HCT116 (cell line): ENCODE results near the gene HCN4. TPM values are rescaled to one million over a fixed set of nuclear protein-coding genes. Genes with fewer than 3 reads are reported as not detected.
A peak's percentile ranks its signal among the peaks of the same experiment; 100 is the strongest.

Experiments used
- ATAC-seq: fragments of 200-7000 bp; cut with Tn5 transposase; 2 replicates; pipeline ENCODE4 v1.9.1; 2020; ENCODE audit warnings: mild to moderate bottlenecking, moderate library complexity
- BruUV-seq: library from RNA; stranded (reverse); fragments of 400-500 nt; replicated peaks from 2 replicates; lab custom pipeline; 2021; lab: Mats Ljungman, UMichigan
- CTCF ChIA-PET: fragments of 300-600 bp; sonication (Branson Sonifier 250); formaldehyde crosslinking; loops from one replicate; lab custom pipeline; 2021; ENCODE audit warnings: antibody characterized with exemption; lab: Charles Lee
- POLR2A ChIA-PET: fragments of 300-600, 350-600 bp; sonication (Branson Sonifier 250); formaldehyde crosslinking; loops from one replicate; lab custom pipeline; 2021; ENCODE audit warnings: antibody characterized with exemption; lab: Charles Lee
- RAD21 ChIA-PET, 2 experiments: fragments of 300-600 bp; sonication (Branson Sonifier 250); formaldehyde crosslinking; loops; one replicate each; lab custom pipeline; 2023; ENCODE audit warnings: low total read pairs in 2 of 2; ENCODE audit not compliant: uncharacterized antibody in 2 of 2, unreplicated experiment in 2 of 2, low non-redundant PET in 1 of 2; lab: Charles Lee
- DNase-seq: peaks from one replicate; pipeline ENCODE4 v3.0.0-alpha.2; 2010; ENCODE audit warnings: low read depth, low spot score
- H2AFZ ChIP-seq: fragments of 200-600 bp; shearing (Covaris generic), sonication (generic); 2 replicates; pipeline ENCODE4 v1.6.1; 2017; ENCODE audit warnings: low read depth, mixed run types, mixed read lengths, antibody characterized with exemption, low read length; ENCODE audit not compliant: poor library complexity, severe bottlenecking
- H3K27ac ChIP-seq: 2 replicates; pipeline ENCODE4 v1.5.1; 2012; ENCODE audit warnings: low read depth, low read length
- H3K27me3 ChIP-seq: fragments of 200-600 bp; sonication (generic); 2 replicates; pipeline ENCODE4 v1.6.1; 2016; ENCODE audit warnings: mixed run types, low read length, mixed read lengths; ENCODE audit not compliant: insufficient read depth
- H3K36me3 ChIP-seq, 2 experiments: fragments of 200-500 bp in 1 of 2; fragments of 200-600 bp in 1 of 2; sonication (Bioruptor generic) in 1 of 2; sonication (generic) in 1 of 2; 2 replicates each; pipeline versions ENCODE4 v1.5.1 to v1.6.1; 2014 to 2016; ENCODE audit warnings: low read length in 2 of 2, inconsistent platforms in 1 of 2, mixed read lengths in 1 of 2, mixed run types in 1 of 2; ENCODE audit not compliant: insufficient read depth in 2 of 2, control insufficient read depth in 1 of 2
- H3K4me1 ChIP-seq, 2 experiments: fragments of 200-600 bp in 1 of 2; sonication (generic) in 1 of 2; 2 replicates each; pipeline versions ENCODE4 v1.5.1 to v1.6.1; 2012 to 2017; ENCODE audit warnings: low read length in 2 of 2, inconsistent platforms in 1 of 2, mild to moderate bottlenecking in 1 of 2, mixed read lengths in 1 of 2, mixed run types in 1 of 2, moderate library complexity in 1 of 2; ENCODE audit not compliant: insufficient read depth in 2 of 2, control insufficient read depth in 1 of 2
- H3K4me2 ChIP-seq: fragments of 200-600 bp; sonication (generic); 2 replicates; pipeline ENCODE4 v1.6.1; 2017; ENCODE audit warnings: mixed run types, low read length, mixed read lengths
- H3K4me3 ChIP-seq, 2 experiments: fragments of 200-600 bp in 1 of 2; sonication (generic) in 1 of 2; replicated peaks in 1 of 2; 2 replicates each; pipeline ENCODE4 v1.5.1; 2011 to 2016; ENCODE audit warnings: low read length in 2 of 2, control low read depth in 1 of 2, low read depth in 1 of 2, mild to moderate bottlenecking in 1 of 2, mixed read lengths in 1 of 2, mixed run types in 1 of 2
- H3K79me2 ChIP-seq: fragments of 200-600 bp; sonication (generic); 2 replicates; pipeline ENCODE4 v1.6.1; 2017; ENCODE audit warnings: mild to moderate bottlenecking, mixed run types, low read length, moderate library complexity, mixed read lengths; ENCODE audit not compliant: insufficient read depth
- H3K9ac ChIP-seq: fragments of 200-600 bp; sonication (generic); 2 replicates; pipeline ENCODE4 v1.6.1; 2016; ENCODE audit warnings: low read length, mixed read lengths
- H3K9me2 ChIP-seq: fragments of 200-600 bp; sonication (generic), shearing (Covaris generic); 2 replicates; pipeline ENCODE4 v1.6.1; 2017; ENCODE audit warnings: mixed run types, mild to moderate bottlenecking, moderate library complexity; ENCODE audit not compliant: insufficient read depth
- H3K9me3 ChIP-seq, 2 experiments: fragments of 200-500 bp in 1 of 2; fragments of 200-600 bp in 1 of 2; sonication (Bioruptor generic) in 1 of 2; sonication (generic) in 1 of 2; 2 replicates each; pipeline ENCODE4 v1.6.1; 2014 to 2017; ENCODE audit warnings: low read length in 2 of 2, mixed read lengths in 2 of 2, inconsistent platforms in 1 of 2, low read depth in 1 of 2, mild to moderate bottlenecking in 1 of 2, mixed run types in 1 of 2, moderate library complexity in 1 of 2; ENCODE audit not compliant: control insufficient read depth in 1 of 2, insufficient read depth in 1 of 2
- H4K20me1 ChIP-seq: fragments of 200-600 bp; sonication (generic), shearing (Covaris generic); 2 replicates; pipeline ENCODE4 v1.6.1; 2017; ENCODE audit warnings: mixed run types, mild to moderate bottlenecking, moderate library complexity; ENCODE audit not compliant: insufficient read depth
- CBX3 ChIP-seq: IDR thresholded peaks from 2 replicates; pipeline ENCODE4 v1.6.1; 2012; ENCODE audit warnings: low read depth
- RAD21 ChIP-seq: IDR thresholded peaks from 2 replicates; pipeline ENCODE4 v1.6.1; 2012; ENCODE audit warnings: low read depth, mild to moderate bottlenecking
- SP1 ChIP-seq: IDR thresholded peaks from 2 replicates; pipeline ENCODE4 v1.6.1; 2012; ENCODE audit warnings: low read depth
- intact Hi-C: fragments of 100-400 bp; cut with micrococcal nuclease; formaldehyde crosslinking; loops from 2 replicates; pipeline ENCODE4 v1.10.0; 2022
- total RNA-seq: library from RNA; stranded (reverse); gene quantifications from one replicate; pipeline ENCODE4 v1.2.1, GENCODE V29; 2021; ENCODE audit not compliant: unreplicated experiment
- TF ChIP-seq, protein P1 (sequence below): IDR thresholded peaks from 2 replicates; pipeline ENCODE4 v1.6.1; 2012; ENCODE audit warnings: low read depth
- TF ChIP-seq, protein P2 (sequence below): IDR thresholded peaks from 2 replicates; pipeline ENCODE4 v1.6.1; 2012

Gene HCN4
- total RNA-seq, 1 experiment from 2014 or later: 1.7 TPM

DNA sequence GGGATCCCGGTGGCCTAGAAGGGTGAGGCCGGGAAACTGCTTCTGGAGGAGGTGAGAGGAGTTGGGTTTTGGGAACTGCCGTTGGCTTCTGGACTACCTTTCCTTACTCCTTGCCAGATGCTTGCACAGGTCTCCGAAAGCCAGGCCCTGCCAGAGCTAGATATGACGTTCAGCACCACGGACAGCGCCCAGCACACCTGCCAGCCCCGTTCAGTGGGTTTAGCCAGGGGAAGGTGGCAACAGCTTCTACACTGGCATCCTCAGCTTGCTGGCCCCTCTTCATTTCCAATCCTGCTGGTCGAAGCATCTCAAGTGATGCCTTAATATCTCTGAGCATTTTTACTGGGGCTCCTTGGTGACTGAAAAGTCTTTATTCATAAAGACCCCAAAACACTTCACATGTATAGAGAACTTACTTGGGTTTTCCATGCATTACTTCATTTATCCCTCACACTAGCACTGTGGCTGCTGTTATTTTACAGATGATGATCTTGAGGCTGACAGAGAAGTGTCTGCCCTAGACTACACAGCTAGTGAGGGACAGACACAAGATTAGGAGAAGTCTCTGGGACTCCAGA lies 21.9 kb downstream of the HCN4 start:
- Histone ChIP-seq H3K4me3 (no peak overlapping the region), H2AFZ (no peak overlapping the region), H3K4me2 (no peak overlapping the region), H3K27me3 (peaks cover 36% of the 10 kb centered on the region; the same call in 1 of the 2 replicates), H3K27ac (no peak overlapping the region), H3K9ac (no peak overlapping the region), H3K9me3 (no peaks in the 10 kb centered on the region), H3K79me2 (no peaks in the 10 kb centered on the region), H3K4me1 (peaks cover 0 to 10% of the 10 kb centered on the region in 2 experiments; a peak in 1 of 4 replicates), H3K36me3 (no peaks in the 10 kb centered on the region), H4K20me1 (no peaks in the 10 kb centered on the region), H3K9me2 (no peaks in the 10 kb centered on the region)
- peak; percentile 13 for DNase-seq
- peak; percentile 78 for ATAC-seq
- ChIA-PET RAD21 (no interaction called here), CTCF (no interaction called here), POLR2A (no interaction called here)
- intact Hi-C loops: no loop called here
- TF ChIP-seq RAD21 (no peak), CBX3 (0 out of 2 replicates have a peak, but pooled peaks have one; percentile 35), SP1 (no peak)
- TF ChIP-seq, protein P1, sequence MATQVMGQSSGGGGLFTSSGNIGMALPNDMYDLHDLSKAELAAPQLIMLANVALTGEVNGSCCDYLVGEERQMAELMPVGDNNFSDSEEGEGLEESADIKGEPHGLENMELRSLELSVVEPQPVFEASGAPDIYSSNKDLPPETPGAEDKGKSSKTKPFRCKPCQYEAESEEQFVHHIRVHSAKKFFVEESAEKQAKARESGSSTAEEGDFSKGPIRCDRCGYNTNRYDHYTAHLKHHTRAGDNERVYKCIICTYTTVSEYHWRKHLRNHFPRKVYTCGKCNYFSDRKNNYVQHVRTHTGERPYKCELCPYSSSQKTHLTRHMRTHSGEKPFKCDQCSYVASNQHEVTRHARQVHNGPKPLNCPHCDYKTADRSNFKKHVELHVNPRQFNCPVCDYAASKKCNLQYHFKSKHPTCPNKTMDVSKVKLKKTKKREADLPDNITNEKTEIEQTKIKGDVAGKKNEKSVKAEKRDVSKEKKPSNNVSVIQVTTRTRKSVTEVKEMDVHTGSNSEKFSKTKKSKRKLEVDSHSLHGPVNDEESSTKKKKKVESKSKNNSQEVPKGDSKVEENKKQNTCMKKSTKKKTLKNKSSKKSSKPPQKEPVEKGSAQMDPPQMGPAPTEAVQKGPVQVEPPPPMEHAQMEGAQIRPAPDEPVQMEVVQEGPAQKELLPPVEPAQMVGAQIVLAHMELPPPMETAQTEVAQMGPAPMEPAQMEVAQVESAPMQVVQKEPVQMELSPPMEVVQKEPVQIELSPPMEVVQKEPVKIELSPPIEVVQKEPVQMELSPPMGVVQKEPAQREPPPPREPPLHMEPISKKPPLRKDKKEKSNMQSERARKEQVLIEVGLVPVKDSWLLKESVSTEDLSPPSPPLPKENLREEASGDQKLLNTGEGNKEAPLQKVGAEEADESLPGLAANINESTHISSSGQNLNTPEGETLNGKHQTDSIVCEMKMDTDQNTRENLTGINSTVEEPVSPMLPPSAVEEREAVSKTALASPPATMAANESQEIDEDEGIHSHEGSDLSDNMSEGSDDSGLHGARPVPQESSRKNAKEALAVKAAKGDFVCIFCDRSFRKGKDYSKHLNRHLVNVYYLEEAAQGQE: peak; percentile 97
- TF ChIP-seq, protein P2, sequence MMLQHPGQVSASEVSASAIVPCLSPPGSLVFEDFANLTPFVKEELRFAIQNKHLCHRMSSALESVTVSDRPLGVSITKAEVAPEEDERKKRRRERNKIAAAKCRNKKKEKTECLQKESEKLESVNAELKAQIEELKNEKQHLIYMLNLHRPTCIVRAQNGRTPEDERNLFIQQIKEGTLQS: no peak
- no TSS peak for BruUV-seq
